ENCODE data around the gene JPT1. TPM values are rescaled to one million over a fixed set of nuclear protein-coding genes. Genes with fewer than 3 reads are reported as not detected.
"Not testable (repeated sequence)": the region's sequence is repeated elsewhere in the genome, so short reads cannot be mapped to it uniquely, and the experiment has no call there.

Gene JPT1
- total and polyA plus RNA-seq, 7 donors, result 17.5 to 627 (median 19.1) TPM

DNA sequence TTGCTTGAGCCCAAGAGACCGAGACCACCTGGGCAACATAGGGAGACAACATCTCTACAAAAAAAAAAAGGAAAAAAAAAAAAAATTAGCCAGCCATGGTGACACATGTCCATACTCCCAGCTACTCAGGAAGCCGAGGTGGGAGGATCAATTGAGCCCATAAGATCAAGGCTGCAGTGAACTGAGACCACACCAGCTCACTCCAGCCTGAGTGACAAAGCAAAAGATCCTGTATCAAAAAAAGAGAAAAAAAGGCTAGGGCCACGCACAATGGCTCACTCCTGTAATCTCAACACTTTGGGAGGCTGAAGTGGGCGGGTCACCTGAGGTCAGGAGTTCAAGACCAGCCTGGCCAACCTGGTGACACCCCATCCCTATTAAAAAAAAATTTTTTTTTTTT is 14.7 kb upstream of the JPT1 start:
- peaks cover 0 to 16% (median 2%) of the 10 kb centered on the region in 4 donors for H3K4me1 ChIP-seq
- intact Hi-C loops (cut with DNase I), result no loop called here
- no peak overlapping the region for H3K4me3 ChIP-seq
- DNase-seq, result peak; percentile 26
- WGBS, 2 donors, result 87 to 90% methylated on average over 4 of the region's 4 CpGs
- H3K27me3 ChIP-seq, result no peaks in the 10 kb centered on the region
- peaks cover 19 to 89% (median 32%) of the 10 kb centered on the region in 4 donors for H3K36me3 ChIP-seq
- H3K9me3 ChIP-seq, result no peaks in the 10 kb centered on the region
- TF ChIP-seq POLR2A (IDR thresholded peaks at IDR 0.05) (no peak), EP300 (IDR thresholded peaks at IDR 0.05) (no peak), POLR2AphosphoS5 (IDR thresholded peaks at IDR 0.05) (no peak)
- H3K27ac ChIP-seq, result no peak overlapping the region

DNA sequence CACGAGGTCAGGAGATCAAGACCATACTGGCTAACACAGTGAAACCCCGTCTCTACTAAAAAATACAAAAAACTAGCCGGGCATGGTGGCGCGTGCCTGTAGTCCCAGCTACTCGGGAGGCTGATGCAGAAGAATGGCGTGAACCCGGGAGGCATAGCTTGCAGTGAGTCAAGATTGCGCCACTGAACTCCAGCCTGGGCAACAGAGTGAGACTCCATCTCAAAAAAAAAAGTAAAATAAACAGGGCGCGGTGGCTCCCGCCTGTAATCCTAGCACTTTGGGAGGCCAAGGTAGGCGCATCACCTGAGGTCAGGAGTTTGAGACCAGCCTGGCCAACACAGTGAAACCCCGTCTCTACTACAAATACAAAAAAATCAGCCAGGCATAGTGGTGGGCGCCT is 10.3 kb upstream of the JPT1 start:
- WGBS, 2 donors, result 95 to 97% methylated on average over 15 of the region's 15 CpGs

DNA sequence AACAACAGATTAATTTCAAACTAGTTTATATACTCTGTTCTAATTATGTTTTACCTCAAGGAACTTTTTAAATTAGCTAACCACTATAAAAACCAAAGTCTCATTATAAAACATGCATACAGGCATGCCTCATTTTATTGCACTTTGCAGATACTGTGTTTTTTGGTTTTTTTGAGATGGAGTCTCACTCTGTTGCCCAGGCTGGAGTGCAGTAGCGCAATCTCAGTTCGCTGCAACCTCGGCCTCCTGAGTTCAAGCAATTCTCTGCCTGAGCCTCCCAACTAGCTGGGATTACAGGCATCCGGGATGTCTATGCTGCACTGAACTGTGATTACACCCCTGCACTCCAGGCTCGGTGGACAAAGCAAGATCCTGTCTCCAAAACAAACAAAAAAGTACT is 8.8 kb upstream of the JPT1 start:
- Histone ChIP-seq H3K9me3 (no peaks in the 10 kb centered on the region), H3K4me1 (no peaks in the 10 kb centered on the region), H3K36me3 (peaks cover 4 to 43% (median 12%) of the 10 kb centered on the region in 4 donors), H3K4me3 (no peak overlapping the region), H3K27me3 (no peaks in the 10 kb centered on the region), H3K27ac (no peak overlapping the region)
- no peak for DNase-seq
- 79 to 90% methylated on average over 5 of the region's 5 CpGs for WGBS, 2 donors
- intact Hi-C loops (cut with DNase I), result no loop called here
- TF ChIP-seq POLR2A (IDR thresholded peaks at IDR 0.05), result no peak
- TF ChIP-seq, protein P1, sequence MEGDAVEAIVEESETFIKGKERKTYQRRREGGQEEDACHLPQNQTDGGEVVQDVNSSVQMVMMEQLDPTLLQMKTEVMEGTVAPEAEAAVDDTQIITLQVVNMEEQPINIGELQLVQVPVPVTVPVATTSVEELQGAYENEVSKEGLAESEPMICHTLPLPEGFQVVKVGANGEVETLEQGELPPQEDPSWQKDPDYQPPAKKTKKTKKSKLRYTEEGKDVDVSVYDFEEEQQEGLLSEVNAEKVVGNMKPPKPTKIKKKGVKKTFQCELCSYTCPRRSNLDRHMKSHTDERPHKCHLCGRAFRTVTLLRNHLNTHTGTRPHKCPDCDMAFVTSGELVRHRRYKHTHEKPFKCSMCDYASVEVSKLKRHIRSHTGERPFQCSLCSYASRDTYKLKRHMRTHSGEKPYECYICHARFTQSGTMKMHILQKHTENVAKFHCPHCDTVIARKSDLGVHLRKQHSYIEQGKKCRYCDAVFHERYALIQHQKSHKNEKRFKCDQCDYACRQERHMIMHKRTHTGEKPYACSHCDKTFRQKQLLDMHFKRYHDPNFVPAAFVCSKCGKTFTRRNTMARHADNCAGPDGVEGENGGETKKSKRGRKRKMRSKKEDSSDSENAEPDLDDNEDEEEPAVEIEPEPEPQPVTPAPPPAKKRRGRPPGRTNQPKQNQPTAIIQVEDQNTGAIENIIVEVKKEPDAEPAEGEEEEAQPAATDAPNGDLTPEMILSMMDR (IDR thresholded peaks at IDR 0.05), result no peak
- TF ChIP-seq POLR2AphosphoS5 (IDR thresholded peaks at IDR 0.05), result no peak
- TF ChIP-seq EP300 (IDR thresholded peaks at IDR 0.05), result no peak

More for the DNA sequence above, 10.3 kb upstream of the JPT1 start:
- DNase-seq; H3K4me1 ChIP-seq; H3K27ac ChIP-seq; intact Hi-C loops (cut with DNase I); H3K4me3 ChIP-seq; H3K27me3 ChIP-seq; H3K9me3 ChIP-seq: not testable (repeated sequence)
- peaks cover 4 to 57% (median 19%) of the 10 kb centered on the region in 4 donors for H3K36me3 ChIP-seq

DNA sequence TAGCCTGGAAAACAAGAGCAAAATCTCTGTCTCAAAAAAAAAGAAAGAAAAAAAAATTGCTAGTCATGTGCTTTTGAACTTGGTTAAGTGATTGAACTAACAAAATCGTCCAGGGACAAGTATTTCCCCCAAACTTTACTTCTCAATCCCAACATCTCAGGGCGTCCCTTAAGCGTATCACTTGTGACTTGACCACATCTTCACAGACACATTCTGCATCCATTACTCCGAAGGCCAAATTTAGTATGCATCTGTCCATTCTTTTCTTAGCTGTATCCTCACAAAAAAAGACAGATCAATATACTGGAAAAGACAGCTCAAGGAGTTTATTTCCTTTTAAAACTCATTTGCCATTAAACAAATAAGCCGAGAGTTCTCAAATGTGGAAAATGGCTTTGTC is 5.9 kb upstream of the JPT1 start:
- 94% methylated on average over 5 of the region's 5 CpGs for WGBS, 2 donors
- intact Hi-C loops (cut with DNase I), result no loop called here
- Histone ChIP-seq H3K36me3 (peaks cover 0 to 17% (median 0%) of the 10 kb centered on the region in 4 donors), H3K4me3 (no peak overlapping the region), H3K27ac (no peak overlapping the region), H3K4me1 (no peaks in the 10 kb centered on the region), H3K27me3 (no peaks in the 10 kb centered on the region), H3K9me3 (no peaks in the 10 kb centered on the region)
- DNase-seq, result no peak
- TF ChIP-seq POLR2AphosphoS5 (IDR thresholded peaks at IDR 0.05), result no peak
- TF ChIP-seq, protein P1 (IDR thresholded peaks at IDR 0.05), result no peak
- TF ChIP-seq EP300 (IDR thresholded peaks at IDR 0.05), result no peak
- TF ChIP-seq POLR2A (IDR thresholded peaks at IDR 0.05), result no peak

DNA sequence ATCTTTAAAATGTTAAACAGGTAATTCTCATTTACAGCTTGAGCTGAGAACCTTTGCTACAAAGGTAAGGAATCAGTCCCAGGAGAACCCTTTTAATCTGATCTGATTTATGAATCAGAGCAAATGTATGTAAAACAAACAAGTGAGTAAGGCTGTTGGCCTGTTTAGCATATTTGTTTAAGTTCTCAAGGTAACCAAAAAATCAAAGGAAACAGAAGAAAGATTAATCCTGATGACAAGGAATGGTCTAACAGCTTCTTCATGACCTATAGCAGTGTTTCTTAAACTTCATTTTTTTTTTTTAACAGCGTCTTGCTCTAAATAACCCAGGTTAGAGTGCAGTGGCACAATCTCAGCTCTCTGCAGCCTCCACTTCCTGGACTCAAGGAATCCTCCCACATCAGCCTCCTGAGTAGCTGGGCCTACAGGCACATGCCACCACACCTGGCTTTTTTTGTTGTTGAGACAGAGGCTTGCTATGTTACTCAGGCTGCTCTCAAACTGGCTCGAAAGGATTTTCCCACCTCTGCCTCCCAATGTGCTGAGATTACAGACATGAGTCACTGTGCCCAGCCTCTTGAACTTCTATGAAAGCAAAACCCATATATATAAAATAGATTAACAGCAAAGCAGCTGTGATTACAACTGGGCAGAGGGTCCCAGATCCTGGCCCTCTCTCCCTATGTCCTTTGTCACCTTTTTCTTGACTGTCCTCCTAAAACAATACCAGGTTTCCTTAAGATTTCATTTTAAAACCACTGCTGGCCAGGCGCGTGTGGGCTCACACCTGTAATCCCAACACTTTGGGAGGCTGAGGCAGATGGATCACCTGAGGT is 5.1 kb upstream of the JPT1 start:
- intact Hi-C loops (cut with DNase I), result no loop called here
- Histone ChIP-seq H3K9me3 (no peaks in the 10 kb centered on the region), H3K27ac (no peak overlapping the region), H3K4me1 (peaks cover 0 to 5% (median 4%) of the 10 kb centered on the region in 4 donors), H3K4me3 (no peak overlapping the region), H3K27me3 (no peaks in the 10 kb centered on the region), H3K36me3 (peaks cover 0 to 10% (median 0%) of the 10 kb centered on the region in 4 donors)
- TF ChIP-seq POLR2A (IDR thresholded peaks at IDR 0.05) (no peak), EP300 (IDR thresholded peaks at IDR 0.05) (no peak), POLR2AphosphoS5 (IDR thresholded peaks at IDR 0.05) (no peak)
- TF ChIP-seq, protein P1 (IDR thresholded peaks at IDR 0.05), result no peak
- no peak for DNase-seq
- 84 to 88% methylated on average over 4 of the region's 4 CpGs for WGBS, 2 donors

DNA sequence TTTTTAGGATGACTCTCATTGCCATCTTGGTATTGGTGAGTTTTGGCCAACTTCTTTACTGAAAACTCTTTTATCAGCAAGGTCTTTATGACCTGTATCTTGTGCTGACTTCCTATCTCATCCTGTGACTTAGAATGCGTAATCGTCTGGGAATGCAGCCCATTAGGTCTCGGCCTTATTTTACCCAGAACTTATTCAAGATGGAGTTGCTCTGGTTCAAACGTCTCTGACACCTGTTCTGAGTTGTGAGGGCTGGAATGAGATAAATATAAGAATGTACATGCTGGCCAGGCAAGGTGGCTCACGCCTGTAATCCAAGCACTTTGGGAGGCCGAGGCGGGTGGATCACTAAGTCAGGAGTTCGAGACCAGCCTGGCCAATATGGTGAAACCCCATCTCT is 4.2 kb upstream of the JPT1 start:
- H3K4me3 ChIP-seq; H3K27me3 ChIP-seq; H3K9me3 ChIP-seq; H3K27ac ChIP-seq; intact Hi-C loops (cut with DNase I); H3K36me3 ChIP-seq; DNase-seq: not testable (repeated sequence)
- H3K4me1 ChIP-seq, result peaks cover 3 to 10% (median 8%) of the 10 kb centered on the region in 4 donors
- WGBS, 2 donors, result 95 to 96% methylated on average over 8 of the region's 8 CpGs
